Inflammatory macrophage treated with lipopolysaccharide for 4 hours (primary cell): ENCODE results near the gene MACC1.

Experiments
- DNase-seq: peaks from one replicate; pipeline ENCODE4 v3.0.0-alpha.2; 2020

MACC1 gene

DNA sequence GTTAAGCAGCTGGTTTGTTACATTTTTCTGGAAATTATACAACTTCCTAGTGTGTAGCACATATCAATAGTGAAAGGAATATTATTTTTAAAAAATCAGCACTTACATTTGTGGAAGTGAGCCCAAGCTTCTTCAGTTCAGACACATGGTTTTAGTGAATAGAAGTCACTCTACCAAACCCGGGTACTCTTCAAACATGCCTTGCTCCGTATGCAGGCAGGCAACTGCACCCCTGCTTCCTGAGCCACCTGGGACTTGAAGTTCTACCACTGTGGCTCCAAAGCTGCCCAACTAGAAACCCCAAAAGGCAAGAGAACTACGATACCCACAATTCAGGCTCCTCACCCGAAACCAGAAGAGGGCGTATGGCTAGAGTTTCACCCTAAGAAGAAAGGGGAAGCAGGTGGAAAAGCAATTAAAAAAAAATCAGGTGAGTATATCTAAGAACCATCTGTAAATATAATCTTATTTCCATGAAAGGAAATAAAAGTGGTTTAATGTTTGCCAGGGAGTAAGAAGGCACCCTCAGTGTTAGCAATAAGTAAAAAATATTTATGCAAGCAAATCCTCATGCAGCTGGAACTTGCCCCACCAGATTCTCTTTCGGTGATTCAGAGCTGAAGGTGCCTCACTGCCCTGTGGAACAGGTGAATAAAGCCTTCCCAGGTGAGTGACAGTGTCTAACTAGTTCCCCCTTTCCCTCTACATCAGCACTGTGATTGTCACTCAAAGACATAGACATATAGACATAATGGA lies at the start of gene MACC1:
MACC1 (minus strand) TSS at position 192 of the 756 bp plus-strand sequence. CDS start 55,522 bp downstream, outside the sequence.
- peak; percentile 76 for DNase-seq

DNA sequence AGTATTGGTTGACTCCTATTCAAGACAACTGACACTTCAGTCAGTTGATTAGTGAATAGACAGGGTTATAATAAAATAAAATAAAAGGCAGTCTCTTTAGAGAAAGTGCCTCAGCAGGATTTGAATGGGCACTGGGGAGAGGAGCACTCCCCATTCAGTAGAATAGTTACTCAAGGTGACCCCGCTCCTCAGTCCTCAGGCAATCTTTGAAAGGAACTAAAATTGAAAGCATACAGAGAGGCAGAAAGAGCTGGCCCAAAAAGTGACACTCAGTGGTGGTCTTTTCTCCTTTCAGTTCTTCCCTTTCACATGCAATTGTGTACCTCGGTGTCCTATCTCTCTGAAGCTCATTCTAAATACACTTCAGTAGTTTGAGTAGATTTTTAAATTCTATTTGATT lies 47.4 kb upstream of the MACC1 start:
- DNase-seq, result no peak

- DNase-seq, result peak; percentile 30
Measured at GRCh38 chr7:20260223-20260622, 43.0 kb upstream of the MACC1 start.

- DNase-seq, result no peak
Measured at GRCh38 chr7:20257212-20257611, 40.0 kb upstream of the MACC1 start.

DNA sequence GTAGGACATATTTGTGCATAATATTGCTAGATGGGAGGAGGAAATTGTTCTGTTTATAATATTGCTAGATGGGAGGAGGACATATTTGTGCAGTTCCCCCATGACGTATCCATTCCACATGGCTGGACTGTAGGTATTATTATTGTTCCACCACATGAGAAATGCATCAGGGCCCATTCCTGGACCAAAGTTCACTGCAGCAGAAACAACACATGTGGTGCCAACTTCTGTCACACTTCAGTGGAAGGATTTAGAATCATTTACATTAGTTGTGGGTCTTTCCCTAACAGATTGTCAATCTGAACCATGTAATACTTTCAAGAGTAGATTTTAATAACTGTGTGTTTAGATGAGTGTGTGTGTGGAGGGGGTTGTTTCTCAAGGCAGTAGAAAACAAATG lies 32.7 kb upstream of the MACC1 start:
- DNase-seq, result no peak

GRCh38 chr7:20249376-20249775 lies 32.2 kb upstream of the MACC1 start:
- DNase-seq, result no peak

DNA sequence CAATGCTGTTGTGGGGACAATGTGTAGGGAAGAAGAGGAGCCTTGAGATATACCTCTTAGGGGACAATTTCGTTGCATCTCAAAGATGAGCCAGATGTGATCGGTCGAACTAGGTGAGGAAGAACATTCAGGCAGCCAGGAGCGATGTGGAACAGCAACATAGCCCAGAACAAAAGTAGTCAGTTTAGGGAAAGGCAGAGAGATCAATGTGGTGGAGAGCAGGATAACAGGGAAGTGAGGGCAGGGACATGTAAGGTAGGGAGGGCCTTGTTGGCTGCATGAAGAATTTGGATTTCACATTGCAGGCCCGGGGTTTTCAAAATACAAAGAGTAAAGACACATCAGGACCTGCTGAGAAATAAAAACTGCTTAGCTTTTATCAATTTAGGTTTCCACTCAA lies 29.1 kb upstream of the MACC1 start:
- DNase-seq, result no peak

GRCh38 chr7:20244334-20245120 lies 27.3 kb upstream of the MACC1 start:
- peak; percentile 73 for DNase-seq

DNA sequence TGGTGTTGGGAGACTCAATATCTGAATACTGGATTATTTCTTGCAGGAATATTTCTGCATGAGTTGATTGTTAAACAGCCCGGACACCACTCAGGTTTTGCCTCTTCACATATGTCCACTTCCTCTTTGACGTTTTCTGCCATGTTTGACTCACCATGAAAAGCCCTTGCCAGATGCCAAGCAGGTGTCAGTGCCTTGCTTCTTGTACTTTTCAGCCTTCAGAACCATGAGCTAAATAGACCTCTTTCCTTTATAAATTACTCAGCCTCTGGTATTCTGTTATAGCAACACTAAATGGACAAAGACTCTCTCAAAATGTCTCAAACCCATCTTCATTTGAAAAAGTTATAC lies 24.7 kb upstream of the MACC1 start:
- DNase-seq, result no peak

DNA sequence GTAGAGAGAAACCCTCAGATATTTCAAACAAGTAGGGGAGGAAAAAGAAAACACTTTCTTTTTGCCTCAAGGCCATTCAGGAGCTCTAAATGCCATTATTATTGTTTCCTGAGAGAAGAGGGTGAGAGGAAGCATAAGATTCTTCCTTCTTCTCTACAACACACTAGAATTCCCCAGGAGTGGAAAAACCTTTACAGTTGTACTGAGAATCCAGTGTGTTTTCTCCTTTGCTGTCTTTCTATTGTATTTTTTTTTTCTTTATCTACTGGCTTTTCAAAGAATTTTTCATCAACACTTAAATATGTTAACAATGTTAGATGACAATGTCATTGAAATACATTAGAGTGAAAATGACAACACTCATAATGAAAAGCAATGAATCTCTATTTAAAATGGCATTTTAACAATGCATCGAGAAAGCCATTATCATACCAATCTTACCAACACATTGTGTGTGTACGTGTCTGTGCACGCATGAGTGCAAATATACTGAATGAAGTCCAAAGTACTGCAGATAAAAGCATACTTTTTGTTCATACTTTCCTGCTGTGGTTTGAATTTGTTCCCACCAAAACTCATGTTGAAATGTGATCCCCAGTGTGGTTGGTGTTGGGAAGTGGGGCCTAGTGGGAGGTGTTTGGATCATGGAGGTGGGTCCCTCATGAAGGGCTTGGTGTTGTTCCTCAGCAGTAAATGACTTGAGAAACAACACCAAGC lies 24.2 kb upstream of the MACC1 start:
- DNase-seq, result no peak

DNA sequence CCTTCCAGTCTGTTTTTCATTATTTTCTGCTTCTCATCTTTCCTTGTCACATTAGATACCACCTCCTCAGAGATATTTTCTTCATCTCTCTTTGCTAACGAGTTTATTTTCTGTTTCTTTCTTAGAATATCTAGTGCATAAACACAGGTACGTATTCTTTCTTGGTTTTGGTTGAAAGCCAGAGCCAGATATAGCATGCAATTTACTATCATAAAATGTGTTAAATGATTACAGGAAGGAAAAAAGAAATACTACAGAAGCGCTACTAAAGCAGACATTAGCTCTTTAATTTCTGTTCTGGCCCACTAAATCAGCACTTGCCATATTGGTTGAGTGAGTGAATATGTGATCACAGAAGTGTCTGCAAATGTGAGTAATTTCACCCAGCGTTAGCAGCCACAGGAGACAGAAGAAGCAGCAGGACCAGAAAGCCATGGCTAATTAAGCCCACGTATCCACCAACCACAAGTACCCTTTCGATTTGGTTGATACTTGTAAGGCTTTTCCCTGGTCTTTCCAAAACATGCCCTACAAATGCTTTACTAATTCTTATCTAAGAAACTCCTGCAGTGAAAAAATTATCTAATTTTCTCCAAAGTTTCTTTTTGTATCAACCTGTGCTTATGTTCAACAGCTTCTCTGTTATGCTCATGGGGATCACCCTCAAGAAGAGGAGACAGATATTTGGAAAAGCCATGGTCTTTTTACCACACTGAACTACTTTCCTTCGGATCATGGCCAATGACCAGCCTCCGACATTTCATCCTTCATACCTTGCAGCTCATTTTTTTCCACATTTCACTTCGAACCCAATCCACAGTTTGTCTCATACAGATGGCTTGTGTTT lies 23.1 kb upstream of the MACC1 start:
- no peak for DNase-seq

DNA sequence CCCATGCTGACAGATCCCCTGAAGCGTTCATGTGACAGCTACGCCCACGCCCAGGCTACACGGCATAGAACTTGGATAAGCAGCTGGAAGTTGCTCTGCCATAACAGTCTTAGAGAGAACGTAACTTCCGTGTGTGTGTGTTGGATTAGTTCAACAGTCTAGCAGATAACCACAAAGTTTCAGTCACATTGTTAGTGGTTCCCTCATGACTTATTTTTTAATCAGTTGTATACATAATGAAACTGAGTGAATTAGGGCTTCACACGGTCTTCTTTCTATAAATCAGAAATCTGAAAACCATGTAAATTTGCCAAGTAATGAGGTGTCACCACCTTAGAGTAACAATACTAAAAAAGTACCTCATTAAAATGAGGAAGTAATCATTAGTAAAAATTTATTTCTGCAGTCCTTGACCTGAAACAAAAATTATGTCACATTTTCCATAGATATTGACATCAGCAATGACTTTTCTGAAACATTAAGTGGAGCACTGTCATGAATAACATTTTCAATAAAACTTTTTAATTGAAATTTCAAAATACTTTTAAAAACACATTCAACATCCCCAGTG lies 21.7 kb upstream of the MACC1 start:
- peak; percentile 98 for DNase-seq

DNA sequence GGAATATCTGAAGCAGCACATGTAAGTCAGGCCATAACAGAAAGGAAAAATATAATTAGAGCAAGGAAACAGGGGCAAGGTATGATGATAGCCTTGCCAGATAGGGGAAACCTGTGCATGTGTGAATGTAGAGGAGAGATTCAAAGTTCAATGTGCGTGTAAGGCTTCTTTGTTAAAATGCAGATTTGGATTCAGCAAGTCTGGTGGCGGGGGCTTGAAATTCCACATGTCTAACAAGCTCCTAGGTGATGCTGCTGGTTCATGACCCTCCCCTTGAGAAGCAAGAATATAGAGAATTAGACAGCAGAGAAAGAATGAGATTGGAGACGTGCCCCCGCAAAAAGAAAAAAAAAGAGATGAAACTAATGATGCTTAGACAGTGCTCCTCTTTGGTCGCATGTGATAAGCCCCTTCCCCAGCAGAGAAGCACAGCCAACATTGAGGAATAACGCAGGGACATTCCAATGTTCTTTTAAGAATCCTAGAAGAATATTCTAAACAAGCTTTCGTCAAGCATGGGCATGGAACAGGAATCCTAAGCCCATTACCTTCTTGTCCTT lies 21.1 kb upstream of the MACC1 start:
- no peak for DNase-seq

GRCh38 chr7:20237464-20238193 lies 20.4 kb upstream of the MACC1 start:
- DNase-seq, result no peak

GRCh38 chr7:20236790-20237189 lies 19.6 kb upstream of the MACC1 start:
- DNase-seq, result peak; percentile 41

DNA sequence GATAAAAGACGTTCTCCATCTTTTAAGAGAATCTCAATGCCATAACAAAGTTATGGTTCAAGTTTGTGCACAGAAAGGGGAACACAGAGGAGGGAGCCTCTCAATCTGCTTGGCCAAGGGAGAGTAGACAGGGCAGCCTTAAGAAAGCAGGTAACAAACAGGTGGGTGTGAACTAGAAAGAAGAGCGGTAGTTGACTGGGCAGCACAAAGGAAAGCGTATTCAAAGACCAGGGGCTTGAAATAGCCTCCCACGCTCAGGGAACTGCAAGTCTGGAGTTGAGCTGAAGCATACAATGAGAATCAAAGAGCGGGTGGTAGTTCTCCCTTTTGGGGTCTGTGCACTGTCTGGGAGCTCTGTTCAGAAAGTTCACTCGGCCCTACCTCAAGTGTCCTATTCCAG lies 18.9 kb upstream of the MACC1 start:
- DNase-seq, result no peak

DNA sequence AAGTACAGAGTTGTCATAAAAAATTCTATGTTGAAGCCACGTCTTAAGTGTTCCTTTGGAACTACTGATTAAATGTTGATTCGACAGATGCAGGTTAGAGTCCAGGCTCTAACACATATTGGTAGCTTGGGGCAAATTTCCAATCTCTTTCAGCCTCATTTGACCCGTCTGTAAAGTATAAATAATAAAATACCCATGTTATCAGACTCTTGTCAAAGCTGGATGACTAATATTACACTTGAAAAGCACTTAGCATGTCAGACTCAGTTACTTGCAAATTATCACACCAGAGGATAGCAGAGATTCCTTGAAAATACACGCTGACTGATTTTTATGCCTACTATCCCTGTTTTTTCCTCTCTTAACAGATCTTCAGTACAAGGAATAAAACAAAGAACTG lies 18.1 kb upstream of the MACC1 start:
- DNase-seq, result no peak

DNA sequence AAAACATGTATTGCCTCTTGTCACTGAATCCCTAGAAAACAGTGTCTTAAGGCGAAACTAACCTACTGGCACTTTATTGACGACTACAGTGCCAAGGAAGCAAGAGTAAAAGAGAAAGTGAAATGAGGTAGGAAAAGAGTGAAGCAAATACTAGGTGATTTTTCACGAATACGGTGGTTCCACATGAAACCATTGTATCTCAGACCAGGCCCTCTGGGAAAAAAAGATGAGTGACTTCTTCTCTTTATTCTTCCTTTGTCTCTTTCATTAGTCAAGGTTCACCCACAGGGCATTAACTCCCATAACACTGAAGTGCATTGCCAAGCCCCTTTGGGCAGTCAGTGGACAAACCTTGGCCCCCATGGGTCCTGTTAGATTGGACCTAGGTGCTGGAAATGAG lies 16.2 kb upstream of the MACC1 start:
- no peak for DNase-seq

- no peak for DNase-seq
Measured at GRCh38 chr7:20232848-20233247, 15.7 kb upstream of the MACC1 start.

DNA sequence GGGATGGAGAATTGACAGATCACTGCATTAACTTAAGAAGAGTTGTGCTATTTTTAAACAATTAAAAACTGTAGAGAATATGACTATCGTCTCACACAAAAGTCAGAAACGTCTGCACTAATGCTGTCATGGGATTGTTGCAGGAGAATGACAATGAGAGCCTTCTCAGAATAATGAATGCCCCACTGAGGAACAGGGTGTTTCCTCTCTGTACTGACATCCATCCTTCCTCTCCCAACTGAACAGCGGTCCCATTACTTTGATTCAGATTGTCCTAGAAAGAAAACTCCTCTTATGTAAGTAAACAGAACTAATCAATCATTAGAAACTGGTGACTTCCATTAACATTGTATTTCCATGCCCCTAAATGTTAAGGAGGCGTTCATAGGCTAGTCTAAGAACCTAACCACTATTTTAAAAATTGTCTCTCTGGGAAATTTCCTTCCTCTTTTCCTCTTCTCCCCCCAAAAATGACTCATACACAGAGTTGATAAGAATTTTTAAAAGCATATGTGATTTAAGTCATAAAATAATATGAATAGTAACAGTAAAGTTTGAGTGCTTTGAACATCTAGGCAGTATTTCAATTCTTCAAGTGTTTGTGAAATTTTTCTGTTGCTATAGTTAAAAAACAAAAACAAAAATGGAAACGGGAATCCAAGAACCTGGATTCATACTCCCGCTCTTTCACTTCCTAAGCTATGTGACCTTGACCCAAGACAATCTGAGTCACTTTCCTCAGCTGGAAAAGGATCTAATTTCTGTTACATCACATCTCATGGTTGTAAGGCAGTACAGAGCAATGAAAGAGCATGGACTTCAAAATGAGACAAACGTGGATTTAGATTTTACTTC lies 12.7 kb upstream of the MACC1 start:
- peak; percentile 95 for DNase-seq
